PC-9 (cell line): Measurements from ENCODE around the gene OR6K2.

Experiments used
- EZH2 ChIP-seq: fragments of 200-600 bp; sonication (generic); IDR thresholded peaks from 2 replicates; pipeline ENCODE4 v1.8.0; 2017; ENCODE audit warnings: antibody characterized with exemption, low read depth
- TF ChIP-seq, protein P1 (sequence below): fragments of 200-600 bp; sonication (generic); conservative IDR thresholded peaks from 2 replicates; pipeline ENCODE4 v1.6.1; 2017; ENCODE audit warnings: mixed run types, antibody characterized with exemption, mild to moderate bottlenecking, moderate library complexity

DNA sequence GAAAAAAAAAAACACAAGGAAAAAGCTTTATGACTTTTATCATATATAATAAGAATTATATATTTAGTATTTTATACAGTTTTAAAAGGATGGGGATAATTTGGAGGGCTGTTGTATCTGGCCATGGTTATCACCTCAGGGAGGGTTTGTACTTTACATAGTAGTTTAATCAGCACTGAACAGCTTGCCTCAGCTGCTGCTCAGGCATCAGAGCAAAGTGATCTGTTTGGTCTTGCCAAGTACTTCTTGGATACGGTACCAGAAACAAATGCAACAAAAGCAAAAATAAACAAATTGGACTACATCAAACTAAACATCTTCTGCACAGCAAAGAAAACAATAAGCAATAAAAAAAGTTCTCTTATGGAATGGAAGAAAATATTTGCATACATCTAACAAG, 11.3 kb downstream of the OR6K2 start:
- TF ChIP-seq, protein P1, sequence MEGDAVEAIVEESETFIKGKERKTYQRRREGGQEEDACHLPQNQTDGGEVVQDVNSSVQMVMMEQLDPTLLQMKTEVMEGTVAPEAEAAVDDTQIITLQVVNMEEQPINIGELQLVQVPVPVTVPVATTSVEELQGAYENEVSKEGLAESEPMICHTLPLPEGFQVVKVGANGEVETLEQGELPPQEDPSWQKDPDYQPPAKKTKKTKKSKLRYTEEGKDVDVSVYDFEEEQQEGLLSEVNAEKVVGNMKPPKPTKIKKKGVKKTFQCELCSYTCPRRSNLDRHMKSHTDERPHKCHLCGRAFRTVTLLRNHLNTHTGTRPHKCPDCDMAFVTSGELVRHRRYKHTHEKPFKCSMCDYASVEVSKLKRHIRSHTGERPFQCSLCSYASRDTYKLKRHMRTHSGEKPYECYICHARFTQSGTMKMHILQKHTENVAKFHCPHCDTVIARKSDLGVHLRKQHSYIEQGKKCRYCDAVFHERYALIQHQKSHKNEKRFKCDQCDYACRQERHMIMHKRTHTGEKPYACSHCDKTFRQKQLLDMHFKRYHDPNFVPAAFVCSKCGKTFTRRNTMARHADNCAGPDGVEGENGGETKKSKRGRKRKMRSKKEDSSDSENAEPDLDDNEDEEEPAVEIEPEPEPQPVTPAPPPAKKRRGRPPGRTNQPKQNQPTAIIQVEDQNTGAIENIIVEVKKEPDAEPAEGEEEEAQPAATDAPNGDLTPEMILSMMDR = no peak
- no peak for TF ChIP-seq EZH2
